HG02763 (cell line): Measurements from ENCODE around the gene TRIB2.

Source experiments
- ATAC-seq: cut with Tn5 transposase; IDR thresholded peaks from one replicate; pipeline ENCODE4 v1.9.1; 2021; ENCODE audit warnings: mild to moderate bottlenecking, moderate library complexity; ENCODE audit not compliant: unreplicated experiment

Gene TRIB2

DNA sequence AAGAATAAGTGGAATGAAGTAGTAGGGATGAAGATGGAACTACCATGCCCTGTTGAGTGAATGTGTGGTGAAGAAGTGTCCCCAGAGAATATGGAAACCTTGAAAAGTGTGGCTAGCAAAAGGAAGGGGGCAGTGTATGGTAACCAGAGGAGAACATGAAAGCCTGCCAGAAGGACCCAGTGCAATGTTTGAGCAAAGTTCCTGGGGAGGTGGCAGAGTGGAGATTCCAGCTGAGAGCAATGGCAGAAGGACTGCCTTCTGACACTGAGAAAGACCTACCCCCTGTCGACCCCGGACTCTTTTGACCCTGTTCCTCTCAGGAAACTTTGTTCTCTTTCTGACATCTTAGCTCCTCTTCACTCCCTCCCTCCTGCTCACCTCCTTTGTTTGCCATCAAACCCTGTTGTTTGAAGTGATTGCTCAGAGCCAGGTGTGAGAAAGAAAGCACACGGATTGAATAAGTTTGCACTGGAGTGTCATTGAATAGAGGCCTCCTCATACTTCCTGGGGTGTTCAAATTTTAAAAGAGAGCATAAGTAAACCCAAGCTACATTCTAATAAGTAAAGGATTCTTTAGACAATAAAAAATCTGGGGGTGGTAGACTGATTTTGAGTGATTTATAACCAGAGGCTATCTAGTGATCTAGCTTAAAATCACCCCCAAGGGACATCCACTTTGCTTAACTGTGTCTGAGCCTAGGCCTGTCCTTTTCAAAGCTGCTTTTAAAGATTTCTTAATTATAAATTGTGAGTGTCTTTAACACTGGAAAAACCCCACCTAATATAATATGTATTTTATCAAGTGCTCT is 57.1 kb downstream of the TRIB2 start:
- no peak for ATAC-seq

DNA sequence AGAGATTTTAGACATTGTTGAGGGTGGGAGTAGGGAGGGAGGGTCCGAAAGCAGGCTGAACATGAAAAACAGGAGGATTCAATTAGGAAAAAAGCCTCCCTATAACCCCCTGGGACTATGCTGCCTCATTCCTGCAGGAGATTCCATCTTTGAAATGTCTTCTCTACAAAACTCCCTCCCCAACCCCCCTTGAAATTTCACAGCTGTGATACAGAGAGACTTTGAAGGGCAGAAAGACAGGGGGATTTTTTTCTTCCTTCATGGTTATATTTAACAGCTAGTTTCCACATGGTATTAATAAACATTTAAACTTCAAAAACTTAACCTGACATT is 57.6 kb downstream of the TRIB2 start:
- ATAC-seq = no peak

DNA sequence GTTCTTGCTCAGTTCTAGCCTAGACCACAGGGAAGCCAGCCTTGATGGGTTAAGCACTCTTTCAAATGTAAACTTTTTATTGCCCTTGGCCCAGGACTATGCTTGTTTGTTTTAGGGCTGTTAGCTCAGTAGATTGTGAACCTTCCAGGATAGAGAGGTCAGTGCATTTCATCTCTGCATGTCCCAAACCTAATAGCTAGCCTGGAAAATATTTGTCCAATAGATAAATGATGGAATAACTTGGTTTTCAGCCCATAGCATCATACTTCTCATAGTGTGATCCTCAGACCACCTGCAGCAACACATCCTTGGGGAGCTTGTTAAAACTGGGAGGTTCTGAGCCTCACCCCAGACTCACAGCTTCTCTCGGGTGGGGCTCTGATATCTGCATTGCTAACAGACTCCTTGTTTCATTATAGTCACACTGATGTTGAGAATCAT is 59.8 kb downstream of the TRIB2 start:
- ATAC-seq = no peak

DNA sequence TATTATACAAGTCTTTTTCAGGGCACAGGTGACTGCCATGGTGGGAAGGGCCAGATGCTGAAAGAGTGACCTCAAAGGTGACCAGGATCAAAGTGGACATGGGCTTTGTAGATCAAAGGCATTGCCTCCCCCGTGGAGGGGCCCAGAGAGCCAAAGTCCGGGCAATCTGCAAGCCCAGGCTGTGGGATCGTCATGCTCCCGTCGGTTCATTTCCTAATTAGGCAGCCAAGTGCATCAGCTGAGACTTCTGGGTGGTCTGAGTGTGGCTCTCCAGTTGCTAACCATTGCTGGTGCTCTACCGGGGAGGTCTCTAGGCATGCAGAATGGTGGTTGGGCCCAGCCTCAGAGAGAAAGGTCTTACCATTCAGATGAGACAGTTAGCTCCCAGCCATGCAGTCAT is 61.6 kb downstream of the TRIB2 start:
- no peak for ATAC-seq

DNA sequence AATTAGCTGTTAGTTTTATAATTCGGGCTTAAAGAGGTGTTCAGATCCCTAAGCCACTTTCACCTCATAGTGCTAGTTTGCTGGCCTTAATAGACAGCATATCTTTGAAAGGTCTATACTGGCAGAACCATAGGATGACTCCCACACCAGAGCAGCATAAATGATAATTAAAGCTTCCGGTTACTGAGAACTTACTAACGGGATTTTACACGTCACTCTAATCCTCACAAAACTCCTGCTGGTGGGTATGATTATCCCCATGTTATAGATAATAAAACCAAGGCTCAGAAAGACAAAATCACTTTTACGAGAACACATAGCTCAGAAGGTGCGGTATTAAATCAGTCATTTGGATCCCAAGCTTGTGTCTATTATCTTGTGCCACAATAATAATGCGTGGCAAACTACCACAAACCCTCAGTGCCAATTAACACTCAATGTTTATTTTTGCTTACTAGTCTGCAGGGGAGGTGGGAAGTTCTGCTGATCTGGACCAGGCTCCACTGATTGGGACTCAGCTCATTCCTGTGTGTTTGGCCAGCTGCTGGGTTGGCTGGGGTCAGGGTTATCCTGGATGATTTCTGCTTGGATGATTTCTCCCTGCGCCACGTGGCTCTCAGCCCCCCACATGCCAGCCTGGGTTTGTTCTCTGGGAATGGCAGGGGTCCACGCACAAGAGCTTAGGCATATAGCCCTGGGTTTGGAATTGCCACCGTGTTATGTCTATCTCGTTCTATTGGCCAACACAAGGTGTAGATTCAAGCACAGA is 62.3 kb downstream of the TRIB2 start:
- ATAC-seq = no peak

DNA sequence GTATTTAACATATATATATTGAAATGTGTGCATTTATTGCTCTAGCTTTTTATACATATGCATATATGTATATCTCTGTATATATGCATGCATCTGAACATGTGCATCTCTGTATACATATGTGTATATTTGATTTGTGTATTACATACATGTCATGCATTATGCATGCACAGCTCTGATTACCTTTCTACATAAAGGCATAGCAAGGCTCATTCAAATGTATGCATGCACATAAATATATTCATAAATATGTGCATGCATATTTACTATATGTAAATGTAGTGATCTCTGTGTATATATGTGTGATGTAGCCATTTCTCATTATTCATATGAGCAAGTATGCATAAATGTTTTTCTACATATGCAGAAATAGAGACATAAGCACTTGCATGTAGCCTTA is 64.6 kb downstream of the TRIB2 start:
- no peak for ATAC-seq

DNA sequence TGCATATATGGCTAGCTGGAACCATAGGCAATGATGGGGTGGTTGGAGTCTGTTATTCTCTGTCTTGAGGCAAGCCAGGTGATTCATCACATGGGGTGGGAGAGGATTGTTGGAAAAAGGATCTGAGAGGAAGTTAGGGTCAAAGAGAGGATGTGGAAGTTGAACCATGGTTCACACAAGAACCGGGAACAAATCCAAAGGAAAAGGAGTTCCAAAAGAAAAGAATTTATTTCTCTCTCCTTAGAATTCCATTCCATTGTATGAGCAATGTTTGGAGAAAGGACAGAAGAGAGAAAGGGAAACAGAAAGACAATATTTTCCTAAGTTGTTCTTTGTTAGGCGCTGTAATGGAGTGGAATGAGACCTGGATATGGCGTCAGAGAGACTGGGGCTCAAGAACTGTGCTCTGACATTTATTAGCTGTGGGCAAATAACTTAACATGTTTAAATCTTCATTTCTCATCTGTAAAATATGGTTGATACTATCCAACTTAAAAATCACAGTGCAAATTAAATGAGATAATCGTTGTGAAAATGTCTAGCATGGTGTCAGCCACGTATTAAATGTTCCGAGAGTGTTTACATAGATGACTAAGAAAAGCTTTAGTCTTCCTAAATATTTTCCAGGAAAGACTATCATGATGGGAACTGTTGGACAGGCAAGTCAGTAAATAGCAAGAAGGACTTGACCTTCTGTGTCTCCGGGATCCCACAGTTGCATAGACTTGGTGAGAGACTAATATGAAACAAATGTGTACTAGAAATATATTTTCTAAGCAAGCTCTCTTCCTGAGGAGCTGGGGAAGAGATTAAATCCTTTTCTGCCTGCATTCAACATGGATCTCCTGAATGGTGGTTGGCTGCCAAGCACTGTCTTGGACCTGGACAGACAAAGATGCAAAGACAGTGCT is 71.4 kb downstream of the TRIB2 start:
- no peak for ATAC-seq

DNA sequence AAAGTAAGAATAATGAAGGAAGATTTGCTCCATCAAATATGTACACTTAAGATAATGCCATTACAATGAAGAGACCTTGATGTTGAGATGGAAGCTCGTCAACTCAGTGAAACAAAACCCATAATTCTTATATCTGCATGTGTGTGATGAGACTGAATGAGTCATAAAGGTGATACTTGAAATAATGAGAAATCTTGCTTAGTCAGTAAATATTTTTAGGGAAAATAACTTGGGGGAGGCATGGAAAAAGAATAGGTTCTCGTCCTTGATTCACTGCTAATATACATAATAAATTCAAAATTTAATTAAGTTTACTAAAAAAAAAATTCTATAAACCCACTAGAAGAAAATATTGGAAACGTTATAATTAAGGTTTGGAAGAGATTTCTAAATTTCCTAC is 75.2 kb downstream of the TRIB2 start:
- ATAC-seq = no peak
